ENCODE measurements around the gene CUX1.

DNA sequence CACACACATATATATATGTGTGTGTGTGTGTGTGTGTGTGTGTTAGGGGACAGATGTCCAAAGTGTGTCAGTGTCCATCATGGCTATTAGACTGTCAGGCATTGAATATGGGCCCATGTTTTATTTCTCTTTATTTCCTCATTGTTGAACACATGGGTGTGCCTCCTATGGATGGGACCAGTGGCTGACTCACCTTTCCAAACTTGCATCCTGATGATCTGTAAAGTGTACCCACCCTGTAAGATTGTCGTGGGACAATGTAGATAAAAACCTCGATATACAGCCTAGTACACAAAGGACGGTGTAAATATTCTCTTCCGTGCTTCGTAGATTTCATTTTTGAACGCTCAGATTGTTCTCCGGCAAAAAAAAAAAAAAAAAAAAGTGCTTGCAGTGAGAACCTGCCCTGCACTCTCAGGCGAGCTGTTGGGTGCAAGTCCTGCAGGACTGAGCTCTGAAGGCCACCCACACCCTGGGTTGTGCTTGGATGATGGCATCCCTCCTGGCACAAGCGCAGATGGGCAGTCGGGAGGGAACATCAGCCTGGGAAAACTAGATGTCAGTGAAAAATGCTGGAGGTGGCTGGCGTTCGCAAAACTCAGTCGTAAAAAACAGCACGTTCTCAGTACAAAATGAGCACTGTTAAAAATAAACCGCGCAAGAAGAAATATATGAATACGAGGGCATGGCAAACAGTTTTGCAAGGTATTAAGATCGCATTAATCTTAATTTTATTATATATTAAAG, 166.9 kb downstream of the CUX1 start:
- TF ChIP-seq, protein P1, sequence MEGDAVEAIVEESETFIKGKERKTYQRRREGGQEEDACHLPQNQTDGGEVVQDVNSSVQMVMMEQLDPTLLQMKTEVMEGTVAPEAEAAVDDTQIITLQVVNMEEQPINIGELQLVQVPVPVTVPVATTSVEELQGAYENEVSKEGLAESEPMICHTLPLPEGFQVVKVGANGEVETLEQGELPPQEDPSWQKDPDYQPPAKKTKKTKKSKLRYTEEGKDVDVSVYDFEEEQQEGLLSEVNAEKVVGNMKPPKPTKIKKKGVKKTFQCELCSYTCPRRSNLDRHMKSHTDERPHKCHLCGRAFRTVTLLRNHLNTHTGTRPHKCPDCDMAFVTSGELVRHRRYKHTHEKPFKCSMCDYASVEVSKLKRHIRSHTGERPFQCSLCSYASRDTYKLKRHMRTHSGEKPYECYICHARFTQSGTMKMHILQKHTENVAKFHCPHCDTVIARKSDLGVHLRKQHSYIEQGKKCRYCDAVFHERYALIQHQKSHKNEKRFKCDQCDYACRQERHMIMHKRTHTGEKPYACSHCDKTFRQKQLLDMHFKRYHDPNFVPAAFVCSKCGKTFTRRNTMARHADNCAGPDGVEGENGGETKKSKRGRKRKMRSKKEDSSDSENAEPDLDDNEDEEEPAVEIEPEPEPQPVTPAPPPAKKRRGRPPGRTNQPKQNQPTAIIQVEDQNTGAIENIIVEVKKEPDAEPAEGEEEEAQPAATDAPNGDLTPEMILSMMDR (IDR thresholded peaks at IDR 0.05) = no peak
- TF ChIP-seq EP300 (IDR thresholded peaks at IDR 0.05) (no peak), POLR2A (IDR thresholded peaks at IDR 0.05) (no peak), POLR2AphosphoS5 (IDR thresholded peaks at IDR 0.05) (no peak)

Data from suprapubic skin (tissue), 4 donors.